Measurements from ENCODE around the gene AZGP1. TPM values are rescaled to one million over a fixed set of nuclear protein-coding genes. Genes with fewer than 3 reads are reported as not detected.
"Not testable (repeated sequence)": the region's sequence is repeated elsewhere in the genome, so short reads cannot be mapped to it uniquely, and the experiment has no call there.

AZGP1 gene
- total RNA-seq, 1 donor from 2014 or later = not detected

DNA sequence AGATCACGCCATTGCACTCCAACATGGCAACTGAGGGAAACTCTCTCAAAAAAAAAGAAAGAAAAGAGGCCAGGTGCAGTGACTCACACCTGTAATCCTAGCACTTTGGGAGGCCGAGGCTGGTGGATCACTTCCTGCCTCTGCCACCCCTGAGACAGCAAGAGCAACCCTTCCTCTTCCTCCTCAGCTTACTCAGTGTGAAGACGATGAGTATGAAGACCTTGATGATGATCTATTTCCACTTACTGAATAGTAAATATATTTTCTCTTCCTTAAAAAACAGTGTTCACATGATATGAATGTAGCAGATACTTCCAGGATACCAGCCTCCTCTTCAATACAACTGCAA, 37.5 kb upstream of the AZGP1 start:
- H3K4me3 Mint-ChIP-seq (ENCODE audit: unreplicated experiment) = no peak overlapping the region
- H3K27ac Mint-ChIP-seq (ENCODE audit: unreplicated experiment) = no peak overlapping the region
- peaks cover 21% of the 10 kb centered on the region for H3K4me1 Mint-ChIP-seq (ENCODE audit: unreplicated experiment)
- DNase-seq (ENCODE audit: extremely low spot score, unreplicated experiment) = no peak
- no peaks in the 10 kb centered on the region for H3K9me3 Mint-ChIP-seq (ENCODE audit: unreplicated experiment)
- H3K36me3 Mint-ChIP-seq (ENCODE audit: unreplicated experiment) = peaks cover 2% of the 10 kb centered on the region
- TF ChIP-seq, protein P1, sequence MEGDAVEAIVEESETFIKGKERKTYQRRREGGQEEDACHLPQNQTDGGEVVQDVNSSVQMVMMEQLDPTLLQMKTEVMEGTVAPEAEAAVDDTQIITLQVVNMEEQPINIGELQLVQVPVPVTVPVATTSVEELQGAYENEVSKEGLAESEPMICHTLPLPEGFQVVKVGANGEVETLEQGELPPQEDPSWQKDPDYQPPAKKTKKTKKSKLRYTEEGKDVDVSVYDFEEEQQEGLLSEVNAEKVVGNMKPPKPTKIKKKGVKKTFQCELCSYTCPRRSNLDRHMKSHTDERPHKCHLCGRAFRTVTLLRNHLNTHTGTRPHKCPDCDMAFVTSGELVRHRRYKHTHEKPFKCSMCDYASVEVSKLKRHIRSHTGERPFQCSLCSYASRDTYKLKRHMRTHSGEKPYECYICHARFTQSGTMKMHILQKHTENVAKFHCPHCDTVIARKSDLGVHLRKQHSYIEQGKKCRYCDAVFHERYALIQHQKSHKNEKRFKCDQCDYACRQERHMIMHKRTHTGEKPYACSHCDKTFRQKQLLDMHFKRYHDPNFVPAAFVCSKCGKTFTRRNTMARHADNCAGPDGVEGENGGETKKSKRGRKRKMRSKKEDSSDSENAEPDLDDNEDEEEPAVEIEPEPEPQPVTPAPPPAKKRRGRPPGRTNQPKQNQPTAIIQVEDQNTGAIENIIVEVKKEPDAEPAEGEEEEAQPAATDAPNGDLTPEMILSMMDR (IDR thresholded peaks at IDR 0.05) = no peak
- peaks cover 8% of the 10 kb centered on the region for H3K27me3 Mint-ChIP-seq (ENCODE audit: unreplicated experiment)

DNA sequence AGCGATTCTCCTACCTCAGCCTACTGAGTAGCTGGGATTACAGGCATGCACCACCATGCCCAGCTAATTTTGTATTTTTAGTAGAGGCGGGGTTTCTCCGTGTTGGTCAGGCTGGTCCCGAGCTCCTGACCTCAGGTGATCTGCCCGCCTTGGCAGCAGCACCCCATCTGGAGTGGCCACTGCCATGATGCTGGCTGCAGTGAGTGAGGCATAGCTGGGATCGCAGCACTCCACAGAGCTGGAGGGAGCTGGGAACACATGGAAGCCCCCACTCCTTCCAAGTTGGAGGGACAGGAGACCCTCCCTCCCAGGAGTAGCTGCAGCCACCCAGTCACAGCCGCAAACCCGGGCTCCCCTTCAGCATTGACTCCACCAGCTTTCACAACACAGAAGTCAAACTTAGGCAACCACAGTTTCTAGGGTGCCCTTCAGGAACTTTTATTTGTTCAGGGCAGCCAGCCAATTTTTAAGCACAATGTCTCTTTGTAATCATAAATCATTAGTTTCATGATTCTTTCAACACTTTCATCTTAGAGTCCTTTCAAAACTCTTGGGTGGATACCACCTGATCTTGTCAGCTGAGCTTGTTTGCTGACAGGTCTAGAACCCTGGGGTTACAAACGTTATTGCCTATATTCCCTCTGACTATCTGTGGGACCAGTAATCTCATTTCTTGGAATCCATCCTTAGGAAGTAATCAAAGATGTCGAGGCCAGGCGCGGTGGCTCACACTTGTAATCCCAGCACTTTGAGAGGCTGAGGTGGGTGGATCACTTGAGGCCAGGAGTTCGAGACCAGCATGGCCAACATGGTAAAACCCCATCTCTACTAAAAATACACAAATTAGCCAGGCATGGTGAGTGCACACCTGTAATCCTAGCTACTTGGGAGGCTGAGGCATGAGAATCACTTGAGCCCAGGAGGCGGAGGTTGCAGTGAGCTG, 36.8 kb upstream of the AZGP1 start:
- not testable (repeated sequence) for H3K4me3 Mint-ChIP-seq (ENCODE audit: unreplicated experiment); H3K9me3 Mint-ChIP-seq (ENCODE audit: unreplicated experiment); H3K27ac Mint-ChIP-seq (ENCODE audit: unreplicated experiment); H3K27me3 Mint-ChIP-seq (ENCODE audit: unreplicated experiment); H3K36me3 Mint-ChIP-seq (ENCODE audit: unreplicated experiment); DNase-seq (ENCODE audit: extremely low spot score, unreplicated experiment)
- H3K4me1 Mint-ChIP-seq (ENCODE audit: unreplicated experiment) = peaks cover 18% of the 10 kb centered on the region

DNA sequence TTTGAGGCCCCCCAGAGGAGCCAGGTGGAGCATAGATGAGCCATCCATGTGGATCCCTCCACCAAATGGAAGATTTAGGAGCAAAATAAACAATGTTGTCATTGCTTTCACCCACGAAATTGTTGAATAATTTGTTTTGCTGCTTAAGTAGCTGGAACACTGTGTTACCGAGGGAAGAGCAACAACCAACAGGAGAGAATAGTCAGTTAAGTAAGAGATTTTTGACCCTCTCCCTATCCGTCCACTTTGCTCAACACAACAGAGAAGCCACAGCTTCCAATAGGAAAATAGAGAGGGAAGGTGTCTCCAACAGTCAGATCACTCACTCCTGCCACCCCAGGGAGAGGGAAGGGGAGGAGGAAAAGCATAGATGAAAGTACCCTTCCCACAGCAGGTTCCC, 35.7 kb upstream of the AZGP1 start:
- DNase-seq (ENCODE audit: extremely low spot score, unreplicated experiment) = no peak
- H3K4me3 Mint-ChIP-seq (ENCODE audit: unreplicated experiment) = no peak overlapping the region
- peaks cover 8% of the 10 kb centered on the region for H3K27me3 Mint-ChIP-seq (ENCODE audit: unreplicated experiment)
- H3K27ac Mint-ChIP-seq (ENCODE audit: unreplicated experiment) = no peak overlapping the region
- H3K4me1 Mint-ChIP-seq (ENCODE audit: unreplicated experiment) = peaks cover 7% of the 10 kb centered on the region
- TF ChIP-seq, protein P1 (IDR thresholded peaks at IDR 0.05) = no peak
- H3K9me3 Mint-ChIP-seq (ENCODE audit: unreplicated experiment) = no peaks in the 10 kb centered on the region
- H3K36me3 Mint-ChIP-seq (ENCODE audit: unreplicated experiment) = no peaks in the 10 kb centered on the region

DNA sequence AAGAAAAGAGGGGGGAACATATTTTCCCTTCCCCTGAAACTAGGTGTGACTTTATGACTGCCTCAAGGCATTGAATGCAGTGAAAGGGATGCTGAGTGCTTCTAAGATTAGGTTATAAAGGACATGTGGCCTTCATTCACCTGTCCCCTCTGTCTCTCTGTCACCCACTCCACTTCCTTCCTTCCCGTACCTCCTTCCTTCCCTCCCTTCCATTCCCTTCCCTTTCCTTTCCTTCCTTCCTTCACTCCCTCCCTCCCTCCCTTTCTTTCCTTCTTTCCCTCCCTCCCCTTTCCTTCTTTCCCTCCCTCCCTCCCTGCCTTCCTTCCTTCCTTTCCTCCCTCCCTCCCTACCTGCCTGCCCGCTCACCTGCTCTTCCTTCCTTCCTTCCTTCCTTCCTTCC, 35.1 kb upstream of the AZGP1 start:
- Mint-ChIP-seq H3K9me3 (ENCODE audit: unreplicated experiment) (no peaks in the 10 kb centered on the region), H3K36me3 (ENCODE audit: unreplicated experiment) (no peaks in the 10 kb centered on the region), H3K4me3 (ENCODE audit: unreplicated experiment) (no peak overlapping the region), H3K27ac (ENCODE audit: unreplicated experiment) (no peak overlapping the region), H3K4me1 (ENCODE audit: unreplicated experiment) (peaks cover 6% of the 10 kb centered on the region), H3K27me3 (ENCODE audit: unreplicated experiment) (peaks cover 8% of the 10 kb centered on the region)
- DNase-seq (ENCODE audit: extremely low spot score, unreplicated experiment) = no peak
- TF ChIP-seq, protein P1 (IDR thresholded peaks at IDR 0.05) = no peak

DNA sequence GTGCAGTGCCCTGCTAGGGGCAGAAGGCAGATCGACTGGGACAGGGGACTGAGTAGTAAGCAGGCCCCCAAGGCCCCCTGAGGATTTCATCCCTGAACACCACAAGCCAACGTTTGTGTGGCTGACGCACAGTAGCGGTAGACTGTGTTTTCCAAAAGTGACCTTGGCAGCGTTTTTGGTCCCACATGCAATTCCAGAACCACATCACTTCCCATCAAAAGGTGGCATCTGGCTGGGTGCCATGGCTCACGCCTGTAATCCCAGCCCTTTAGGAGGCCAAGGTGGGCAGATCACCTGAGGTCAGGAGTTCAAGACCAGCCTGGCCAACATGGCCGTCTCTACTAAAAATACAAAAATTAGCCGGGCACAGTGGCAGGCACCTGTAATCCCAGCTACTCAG, 34.1 kb upstream of the AZGP1 start:
- not testable (repeated sequence) for H3K9me3 Mint-ChIP-seq (ENCODE audit: unreplicated experiment); H3K27me3 Mint-ChIP-seq (ENCODE audit: unreplicated experiment); H3K4me1 Mint-ChIP-seq (ENCODE audit: unreplicated experiment)

DNA sequence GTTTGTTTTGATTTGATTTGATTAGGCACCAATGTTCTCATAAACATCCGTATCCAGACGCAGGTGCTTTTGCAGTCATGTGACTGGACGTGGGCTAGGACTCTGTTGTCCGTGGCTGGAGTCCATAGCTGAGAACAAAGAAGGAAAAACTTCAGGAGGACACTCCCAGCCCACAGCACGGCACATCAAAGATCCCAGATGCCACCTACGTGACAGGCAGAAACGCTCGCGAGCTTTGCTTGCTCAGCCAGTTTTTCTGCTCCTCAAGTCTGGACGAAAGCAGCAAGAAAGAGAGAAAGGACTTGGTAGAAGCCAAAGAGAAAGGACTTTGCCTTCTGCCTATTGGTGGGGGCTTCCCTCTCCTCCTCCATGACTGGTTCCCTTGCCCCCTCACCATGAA, 32.7 kb upstream of the AZGP1 start:
- Mint-ChIP-seq H3K36me3 (ENCODE audit: unreplicated experiment) (no peaks in the 10 kb centered on the region), H3K27me3 (ENCODE audit: unreplicated experiment) (peaks cover 15% of the 10 kb centered on the region), H3K27ac (ENCODE audit: unreplicated experiment) (no peak overlapping the region), H3K4me3 (ENCODE audit: unreplicated experiment) (no peak overlapping the region), H3K4me1 (ENCODE audit: unreplicated experiment) (peaks cover 6% of the 10 kb centered on the region), H3K9me3 (ENCODE audit: unreplicated experiment) (no peaks in the 10 kb centered on the region)
- no peak for DNase-seq (ENCODE audit: extremely low spot score, unreplicated experiment)
- TF ChIP-seq, protein P1 (IDR thresholded peaks at IDR 0.05) = no peak

More for the DNA sequence above, 34.1 kb upstream of the AZGP1 start:
- not testable (repeated sequence) for H3K4me3 Mint-ChIP-seq (ENCODE audit: unreplicated experiment); H3K27ac Mint-ChIP-seq (ENCODE audit: unreplicated experiment); H3K36me3 Mint-ChIP-seq (ENCODE audit: unreplicated experiment); DNase-seq (ENCODE audit: extremely low spot score, unreplicated experiment)

Data from osteocyte (in vitro differentiated cells).